T-helper 22 cell (primary cell): ENCODE measurements around the gene CIRBP.

ENCODE experiments used
- DNase-seq: peaks from one replicate; pipeline ENCODE4 v3.0.0-alpha.2; 2020; ENCODE audit warnings: low read depth

CIRBP gene

GRCh38 chr19:1278713-1279660, 9.9 kb downstream of the CIRBP start:
- no peak for DNase-seq

DNA sequence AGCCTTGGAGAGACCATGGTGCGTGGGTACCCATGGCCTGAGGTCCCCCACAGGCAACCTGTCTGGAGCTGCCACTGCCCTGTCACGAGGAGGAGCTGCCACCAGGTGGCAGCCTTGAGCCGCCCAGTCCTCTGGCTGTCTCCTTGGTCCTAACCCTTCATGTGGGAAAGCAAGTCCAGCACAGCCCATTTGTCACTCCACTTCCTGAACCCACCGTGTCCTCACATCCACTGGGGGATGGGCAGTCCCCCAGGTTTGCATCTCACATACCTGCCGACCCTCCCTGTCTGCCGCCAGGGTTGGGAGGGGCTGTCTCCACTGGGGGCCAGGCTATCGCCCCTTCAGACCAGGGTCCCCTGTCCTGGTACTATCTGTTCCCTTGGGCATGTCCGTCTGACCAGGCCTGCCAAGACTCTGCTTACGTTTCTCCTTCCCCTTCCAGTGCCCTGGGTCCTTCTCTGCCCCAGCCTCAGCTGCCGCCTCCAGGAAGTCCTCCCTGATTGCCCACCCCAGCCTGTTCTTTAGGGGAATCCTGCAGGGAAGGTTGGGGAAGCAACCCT, 10.7 kb downstream of the CIRBP start:
- DNase-seq: peak; percentile 44

DNA sequence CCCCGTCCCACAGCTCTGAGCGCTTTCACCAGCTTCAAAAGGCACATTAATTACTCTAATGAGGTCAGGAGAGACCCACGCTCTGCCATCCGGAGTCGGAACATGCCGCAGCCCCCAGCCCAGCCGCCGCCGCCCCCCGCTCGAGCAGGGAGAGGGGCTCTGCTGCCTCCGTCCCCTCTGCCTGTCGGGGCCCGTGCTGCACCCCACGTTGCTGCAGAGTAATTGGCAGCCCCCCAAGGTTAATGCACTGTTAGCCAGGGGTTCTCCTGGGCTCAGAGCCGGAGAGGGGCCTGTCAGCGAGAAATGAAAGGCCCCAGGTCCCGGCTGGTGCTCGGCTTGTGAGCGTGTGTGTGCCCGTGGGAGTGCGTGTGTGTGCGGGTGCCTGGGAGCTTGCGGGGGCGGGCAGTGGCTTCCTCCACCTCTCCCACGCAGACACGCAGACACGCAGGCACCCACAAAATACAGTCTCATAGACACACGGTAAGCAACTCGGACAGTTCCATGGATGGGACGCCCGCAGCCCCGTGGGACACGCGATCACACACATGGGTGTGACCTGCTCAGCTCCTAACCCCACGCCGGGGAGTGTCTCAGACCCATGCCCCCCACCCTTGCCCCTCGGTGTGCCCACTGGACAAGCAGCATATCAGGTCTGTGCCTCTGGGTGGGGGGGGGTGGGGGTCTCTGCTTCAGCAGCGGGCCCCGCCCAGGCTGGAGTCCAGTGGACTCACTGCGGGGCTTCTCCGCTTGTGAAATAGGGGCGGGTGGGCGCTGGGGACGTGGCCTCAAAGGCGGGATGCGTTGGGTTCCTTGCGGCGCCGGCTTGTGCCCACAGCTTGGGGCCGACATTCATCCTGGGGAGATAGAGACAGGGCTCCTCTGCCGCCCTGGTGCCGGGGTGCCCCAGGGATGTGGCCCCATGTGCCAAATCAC, 11.8 kb downstream of the CIRBP start:
- no peak for DNase-seq

DNA sequence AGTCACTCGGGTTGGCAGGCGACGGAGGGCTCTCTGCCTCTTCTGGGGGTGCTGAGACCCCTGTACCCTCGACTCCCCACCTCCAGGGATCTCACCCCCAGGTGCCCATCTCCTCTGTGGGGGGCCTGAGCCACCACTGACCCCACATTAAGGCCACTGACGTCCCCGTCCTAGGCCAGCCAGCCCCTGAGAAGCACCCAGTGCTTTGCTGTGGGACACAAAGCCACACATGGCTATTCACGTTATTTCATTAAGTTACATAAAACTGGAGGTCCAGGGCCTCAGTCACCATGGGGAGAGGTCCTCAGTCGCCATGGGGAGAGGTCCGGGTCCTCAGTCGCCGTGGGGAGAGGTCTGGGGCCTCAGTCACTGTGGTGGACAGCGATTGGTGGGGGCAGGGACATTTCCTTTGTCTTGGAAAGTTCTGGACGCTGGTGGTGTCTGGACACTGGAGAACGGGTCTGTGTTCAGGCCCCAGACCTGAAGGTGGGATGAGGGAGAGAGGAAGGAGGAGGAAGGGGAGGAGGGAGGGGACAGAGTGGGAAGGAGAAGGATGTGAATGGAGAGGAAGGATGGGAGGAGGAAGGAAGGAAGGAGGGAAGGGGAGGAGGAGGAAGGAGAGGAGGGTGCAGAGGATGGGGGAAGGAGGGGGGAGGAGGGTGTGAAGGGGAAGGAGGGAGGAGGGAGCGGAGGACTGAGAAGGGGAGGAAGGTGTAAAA, 12.6 kb downstream of the CIRBP start:
- no peak for DNase-seq

- no peak for DNase-seq
Observed at GRCh38 chr19:1282588-1283206, 13.6 kb downstream of the CIRBP start.

DNA sequence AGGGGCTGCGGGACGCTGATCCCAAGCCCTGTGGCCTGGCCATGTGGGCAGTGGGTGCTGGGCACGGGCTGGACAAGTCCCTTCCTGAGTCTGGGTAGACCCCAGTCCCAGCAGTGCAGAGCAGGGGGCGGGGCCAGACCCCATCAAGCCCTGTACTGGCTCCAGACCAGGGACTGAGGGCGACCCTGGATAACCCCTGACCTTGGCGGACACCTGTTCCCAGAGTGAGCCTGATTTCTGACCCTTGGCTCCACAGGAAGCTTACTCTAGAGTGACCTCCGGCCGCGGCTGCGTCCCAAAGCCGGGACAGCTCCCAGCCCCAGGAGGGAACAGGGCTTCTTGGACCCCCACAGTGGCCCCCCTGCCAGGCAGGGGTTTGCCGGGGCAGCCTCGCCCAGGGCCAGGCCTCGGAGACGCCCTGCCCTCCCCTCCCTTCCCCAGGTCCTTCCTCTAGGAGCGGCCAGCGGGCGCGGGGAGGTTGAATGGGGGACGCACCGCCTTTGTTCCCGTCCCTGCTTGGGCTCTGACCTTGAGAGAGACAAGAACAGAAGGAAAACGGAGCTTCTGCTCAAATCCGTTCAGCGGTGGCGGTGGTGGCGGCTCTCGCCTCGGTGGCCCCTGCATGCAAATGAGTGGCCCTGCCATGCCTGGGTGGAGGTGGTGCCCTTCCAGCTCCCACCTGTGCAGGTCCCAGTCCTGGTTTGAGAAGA, 14.2 kb downstream of the CIRBP start:
- no peak for DNase-seq

DNA sequence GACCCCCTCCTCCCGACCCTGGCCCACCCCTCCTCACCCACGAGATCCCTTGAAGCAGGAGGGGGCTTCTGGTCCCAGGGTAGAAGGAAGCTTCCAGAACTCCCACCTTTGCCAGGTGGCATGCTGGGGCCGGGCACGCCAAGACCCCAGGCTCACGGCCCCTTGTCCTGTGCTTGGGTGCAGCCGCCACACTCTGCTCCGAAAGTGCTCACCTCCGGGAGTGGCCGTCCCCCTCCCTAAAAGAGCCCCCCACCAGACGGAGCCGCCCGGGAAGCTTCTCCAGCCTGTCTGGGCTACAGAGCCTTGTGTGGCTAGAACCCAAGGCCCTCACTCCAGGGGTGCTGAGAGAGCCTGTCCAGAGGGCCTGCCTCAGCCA, 14.8 kb downstream of the CIRBP start:
- DNase-seq: no peak

- no peak for DNase-seq
Observed at GRCh38 chr19:1284293-1284978, 15.3 kb downstream of the CIRBP start.

DNA sequence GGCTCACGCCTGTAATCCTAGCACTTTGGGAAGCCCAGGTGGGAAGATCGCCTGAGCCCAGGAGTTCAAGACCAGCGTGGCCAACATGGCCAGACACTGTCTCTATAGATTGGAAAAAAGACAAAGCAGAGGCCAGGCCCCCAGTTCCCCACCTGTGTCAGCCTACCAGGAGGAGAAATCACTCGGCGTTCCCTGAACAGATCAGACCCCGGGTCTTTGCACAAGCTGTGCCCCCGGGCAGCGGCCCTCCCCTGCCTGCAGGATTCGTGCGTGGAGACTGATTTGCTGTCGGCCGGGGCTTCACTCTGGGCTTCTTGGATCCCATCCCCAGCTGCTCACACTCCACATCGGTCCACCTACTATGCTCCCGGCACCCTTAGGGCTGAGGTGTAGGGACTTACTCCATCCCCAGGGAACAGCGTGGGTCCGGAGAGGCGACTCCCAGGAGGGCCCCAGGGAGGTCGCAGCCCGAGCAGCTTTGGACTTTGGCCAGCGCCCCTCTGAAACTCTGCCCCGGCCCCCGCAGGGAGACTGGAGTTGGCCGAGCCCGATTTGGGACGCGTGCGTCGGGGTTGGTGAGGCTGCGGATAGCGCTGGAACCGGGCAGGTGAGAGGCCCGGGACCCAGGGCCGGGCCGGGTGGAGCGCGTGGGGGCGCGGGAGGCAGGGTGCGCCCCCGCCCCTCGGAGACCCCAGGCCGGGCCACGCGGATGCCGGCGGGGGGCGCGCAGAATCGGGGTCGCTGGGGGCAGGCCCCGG, 16.0 kb downstream of the CIRBP start:
- DNase-seq: no peak

GRCh38 chr19:1285737-1286360, 16.7 kb downstream of the CIRBP start, which contains the start of gene EFNA2:
EFNA2 (plus strand) TSS chr19:1285873; CDS start chr19:1286169, 296 bp downstream.
- DNase-seq: no peak

DNA sequence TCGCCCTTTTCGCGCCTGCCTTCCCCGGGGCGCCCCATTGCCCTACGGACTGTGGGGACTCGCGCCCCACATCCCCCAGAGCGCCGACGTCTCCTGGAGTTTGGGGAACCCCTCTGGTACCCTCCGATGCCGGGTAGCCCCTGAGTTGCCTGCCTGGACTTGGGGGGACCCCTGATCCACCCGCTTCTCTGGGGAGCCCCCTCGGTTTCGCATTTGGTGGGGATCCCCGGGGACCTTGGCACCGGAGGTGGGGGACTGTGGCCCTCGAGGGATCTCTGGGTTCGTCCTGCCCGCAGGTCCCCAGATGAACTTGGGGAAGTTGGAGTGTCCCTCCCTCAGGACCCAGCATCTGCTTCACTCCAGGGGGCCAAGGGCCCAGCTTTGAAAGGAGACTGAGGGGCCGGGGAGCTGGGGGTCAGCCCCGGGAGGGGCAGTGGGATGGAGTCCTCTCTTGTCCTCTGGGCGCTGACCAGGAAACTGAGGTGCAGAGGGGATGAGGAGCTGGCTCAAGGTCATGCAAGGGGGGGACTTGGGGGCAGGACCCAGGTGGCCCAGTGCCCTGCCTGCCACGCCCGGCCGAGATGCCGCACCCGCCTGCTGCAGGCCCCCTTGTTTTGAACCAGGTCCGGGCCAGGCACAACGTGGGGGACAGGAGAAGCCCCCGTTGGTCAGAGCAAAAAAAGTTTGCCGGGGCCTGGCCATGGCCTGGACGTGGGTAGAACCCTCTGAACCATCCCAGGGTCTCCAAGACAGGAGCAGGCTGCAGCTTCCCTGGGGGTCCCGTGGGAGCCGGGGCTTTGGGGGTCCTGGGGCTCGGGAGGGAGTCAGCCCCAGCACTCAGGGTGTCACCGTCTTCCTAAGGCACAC, 17.6 kb downstream of the CIRBP start:
- no peak for DNase-seq

DNA sequence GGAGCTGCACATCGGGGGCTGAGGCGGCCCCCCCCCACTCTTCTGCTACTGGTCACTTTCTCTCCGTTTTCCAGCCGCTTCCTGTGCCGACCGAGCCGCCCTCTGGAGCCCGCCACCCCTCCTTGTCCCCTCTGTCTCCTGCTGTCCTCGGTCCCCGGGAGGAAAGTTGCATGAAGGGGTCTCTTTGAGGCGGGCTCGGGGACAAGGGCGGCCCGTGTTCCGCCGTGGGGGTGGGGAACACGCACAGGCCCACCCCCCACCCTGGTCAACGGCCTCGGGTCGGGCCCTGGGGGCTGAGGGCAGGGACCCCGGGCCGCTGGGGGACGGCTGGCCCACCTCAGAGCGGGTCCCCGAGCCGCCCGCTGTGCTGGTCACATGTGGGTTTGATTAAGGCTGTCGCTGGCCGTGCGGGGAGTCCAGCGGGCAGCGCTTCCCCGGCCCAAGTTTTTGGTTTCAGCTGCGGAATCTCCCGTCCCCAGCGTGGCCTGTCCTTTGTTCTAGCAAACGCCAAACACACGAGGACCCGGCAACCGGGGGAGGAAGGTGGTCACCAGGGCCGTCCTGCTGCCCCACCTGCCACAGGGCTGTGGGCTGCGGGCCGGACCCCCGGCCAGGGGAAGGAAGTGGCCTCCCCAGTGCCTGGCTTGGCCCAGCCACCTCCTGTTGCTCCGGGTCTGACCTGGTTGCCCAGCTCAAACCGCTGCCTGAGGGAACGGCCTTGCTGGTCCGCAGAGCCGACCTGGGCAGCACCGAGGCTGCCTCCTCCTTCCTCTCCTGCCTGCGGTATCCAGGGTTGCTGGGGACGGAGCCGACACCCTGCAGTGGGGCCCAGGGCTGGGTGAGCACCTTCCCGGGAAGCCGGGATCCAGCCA, 18.5 kb downstream of the CIRBP start:
- no peak for DNase-seq

DNA sequence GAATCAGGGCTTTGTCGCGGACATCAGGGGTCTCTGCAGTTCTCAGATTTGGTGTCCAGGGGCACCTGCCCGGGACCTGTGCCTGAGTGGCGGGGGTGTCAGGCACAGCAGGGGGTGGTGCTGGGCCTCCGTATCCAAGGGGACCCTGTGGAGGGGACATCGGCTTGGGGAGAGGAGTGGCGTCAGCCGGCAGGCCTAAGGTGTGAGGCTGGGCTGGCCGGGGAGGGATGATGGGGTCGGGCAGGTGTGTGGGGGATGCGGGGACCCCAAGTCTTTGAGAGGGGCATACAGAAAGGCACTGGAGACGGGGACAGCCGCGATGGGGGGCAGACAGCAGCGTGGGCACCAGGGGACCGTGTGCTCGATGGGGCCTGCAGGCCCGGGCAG, 19.1 kb downstream of the CIRBP start:
- DNase-seq: no peak

DNA sequence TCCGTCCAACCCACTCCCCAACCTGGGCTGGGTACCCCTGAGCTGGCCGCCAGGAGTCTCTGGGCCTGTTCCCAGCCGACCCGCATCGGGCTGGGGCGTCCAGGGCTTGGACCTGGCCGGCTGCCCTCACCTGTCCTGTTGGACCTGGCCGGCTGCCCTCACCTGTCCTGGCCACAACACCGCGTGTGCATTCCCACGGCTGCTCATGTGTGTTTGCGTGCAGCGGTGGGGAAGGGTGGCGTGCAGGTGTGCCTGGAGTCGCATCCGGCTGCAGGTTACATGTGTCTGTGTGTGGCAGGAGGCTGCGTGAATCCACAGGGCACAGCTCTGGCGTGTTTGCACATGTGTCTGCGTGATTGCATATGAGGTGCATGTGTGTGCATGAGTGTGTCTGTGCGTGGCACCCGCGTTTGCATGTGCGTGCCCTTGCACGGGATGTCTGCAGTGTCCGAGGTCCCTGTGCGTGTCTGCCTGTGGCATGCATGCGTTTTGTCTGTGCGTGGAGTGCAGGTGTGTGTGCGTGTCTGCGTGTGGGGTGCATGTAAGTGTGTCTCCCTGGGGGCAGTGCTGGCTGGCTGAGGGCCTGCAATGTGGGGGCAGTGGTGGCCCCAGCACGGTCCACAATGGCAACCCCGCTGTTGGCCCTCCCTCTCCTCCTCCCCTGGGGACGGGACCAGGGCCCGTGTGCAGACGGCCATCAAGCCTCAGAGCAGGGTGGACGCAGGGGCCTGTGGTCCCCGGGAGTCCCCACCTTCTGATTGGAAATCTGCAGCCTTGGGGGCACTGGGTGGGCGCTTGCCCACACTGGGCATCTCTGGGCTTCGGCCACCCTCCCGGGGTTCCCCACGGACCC, 19.9 kb downstream of the CIRBP start:
- no peak for DNase-seq

GRCh38 chr19:1289686-1290025, 20.5 kb downstream of the CIRBP start:
- no peak for DNase-seq

DNA sequence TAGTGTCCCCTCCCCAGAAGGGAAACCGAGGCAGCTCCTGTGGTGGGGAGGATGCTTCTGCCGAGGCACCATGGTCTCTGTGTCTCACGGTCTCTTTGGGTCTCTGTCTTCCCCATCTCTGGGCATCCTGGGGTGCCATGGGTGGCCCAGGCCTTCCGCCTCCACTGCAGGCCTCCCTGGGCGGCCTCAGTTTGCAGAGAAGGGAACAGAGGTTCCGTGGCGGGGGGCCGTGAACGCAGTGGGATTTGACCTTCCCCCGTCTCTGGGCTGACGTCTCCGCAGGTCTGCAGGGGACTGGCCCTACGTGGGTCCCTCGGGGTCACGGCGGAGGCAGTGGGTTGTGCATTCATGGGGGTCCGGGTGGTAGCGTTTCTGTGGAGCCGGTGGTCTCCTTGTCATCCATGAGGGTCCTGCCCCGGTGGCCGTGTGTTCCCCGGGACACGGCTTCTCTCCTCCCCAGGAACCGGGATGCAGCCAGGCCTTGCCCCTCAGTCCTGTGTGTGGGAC, 21.1 kb downstream of the CIRBP start:
- DNase-seq: no peak
